ENCODE results near the gene GALNT16.

GRCh38 chr14:69373104-69373503 is 113.1 kb downstream of the GALNT16 start:
- TF ChIP-seq CTCF (IDR thresholded peaks at IDR 0.05) (no peak), POLR2A (IDR thresholded peaks at IDR 0.05) (no peak)

All from heart left ventricle (tissue), 13 donors.